Neural cell (in vitro differentiated cells): Measurements from ENCODE around the gene SSC5D. TPM values are rescaled to one million over a fixed set of nuclear protein-coding genes. Genes with fewer than 3 reads are reported as not detected.

ENCODE experiments used
- H2AFZ ChIP-seq: fragments of 200-600, 300-800 bp; sonication (generic), shearing (Covaris generic); 2 replicates; pipeline ENCODE4 v1.6.0; 2014; ENCODE audit warnings: low read depth, mild to moderate bottlenecking, antibody characterized with exemption, low read length, moderate library complexity
- H3F3A ChIP-seq: fragments of 200-600 bp; shearing (Covaris generic); 2 replicates; pipeline ENCODE4 v1.6.1; 2016; ENCODE audit warnings: mild to moderate bottlenecking, moderate library complexity, mixed read lengths, antibody characterized with exemption, low read length; ENCODE audit not compliant: insufficient read depth, poor library complexity, severe bottlenecking
- H3K27ac ChIP-seq: fragments of 200-600, 300-800 bp; sonication (generic), shearing (Covaris generic); 2 replicates; pipeline ENCODE4 v1.5.1; 2014; ENCODE audit warnings: mild to moderate bottlenecking, low read length, moderate library complexity
- H3K27me3 ChIP-seq: fragments of 300-800, 200-600 bp; sonication (generic), shearing (Covaris generic); 2 replicates; pipeline ENCODE4 v1.6.0; 2014; ENCODE audit warnings: mild to moderate bottlenecking, low read depth, low read length, moderate library complexity; ENCODE audit not compliant: insufficient read depth
- H3K36me3 ChIP-seq: fragments of 300-800, 200-600 bp; sonication (generic), shearing (Covaris generic); 2 replicates; pipeline ENCODE4 v1.5.1; 2014; ENCODE audit warnings: mild to moderate bottlenecking, antibody characterized with exemption, low read length, moderate library complexity; ENCODE audit not compliant: insufficient read depth
- H3K4me2 ChIP-seq: fragments of 300-800, 200-600 bp; sonication (generic), shearing (Covaris generic); 2 replicates; pipeline ENCODE4 v1.6.0; 2014; ENCODE audit warnings: mild to moderate bottlenecking, low read length
- H3K4me3 ChIP-seq: fragments of 300-800, 200-600 bp; sonication (generic), shearing (Covaris generic); 2 replicates; pipeline ENCODE4 v1.5.1; 2014; ENCODE audit warnings: mild to moderate bottlenecking, low read length, moderate library complexity
- H3K79me2 ChIP-seq: fragments of 200-600 bp; shearing (Covaris generic); replicated peaks from 2 replicates; pipeline ENCODE4 v1.6.0; 2014; ENCODE audit warnings: mild to moderate bottlenecking, low read length, moderate library complexity; ENCODE audit not compliant: insufficient read depth
- H3K9ac ChIP-seq: fragments of 300-800, 200-600 bp; sonication (generic), shearing (Covaris generic); 2 replicates; pipeline ENCODE4 v1.6.1; 2016; ENCODE audit warnings: mild to moderate bottlenecking, low read length, mixed read lengths
- H3K9me2 ChIP-seq: fragments of 200-600 bp; shearing (Covaris generic); 2 replicates; pipeline ENCODE4 v1.6.1; 2016; ENCODE audit warnings: mild to moderate bottlenecking, low read length, mixed read lengths; ENCODE audit not compliant: insufficient read depth
- H3K9me3 ChIP-seq: fragments of 200-600, 300-800 bp; sonication (generic), shearing (Covaris generic); 2 replicates; pipeline ENCODE4 v1.6.1; 2016; ENCODE audit warnings: mild to moderate bottlenecking, mixed run types, low read length, moderate library complexity, mixed read lengths
- H4K20me1 ChIP-seq: fragments of 200-600 bp; shearing (Covaris generic); 2 replicates; pipeline ENCODE4 v1.6.1; 2016; ENCODE audit warnings: mild to moderate bottlenecking, mixed run types; ENCODE audit not compliant: insufficient read depth
- EP300 ChIP-seq: fragments of 450-650 bp; conservative IDR thresholded peaks from 2 replicates; pipeline ENCODE4 v1.6.1; 2014; ENCODE audit warnings: antibody characterized with exemption, mild to moderate bottlenecking, moderate library complexity; ENCODE audit not compliant: poor library complexity, severe bottlenecking
- EZH2 ChIP-seq: fragments of 200-600, 300-800 bp; shearing (Covaris generic), sonication (generic); IDR thresholded peaks from 2 replicates; pipeline ENCODE4 v1.6.1; 2014; ENCODE audit warnings: antibody characterized with exemption, low read length, borderline replicate concordance, mild to moderate bottlenecking; ENCODE audit not compliant: insufficient read depth, poor library complexity, severe bottlenecking
- MXI1 ChIP-seq: fragments of 450-650 bp; conservative IDR thresholded peaks from 2 replicates; pipeline ENCODE4 v1.6.1; 2014; ENCODE audit warnings: antibody characterized with exemption, mild to moderate bottlenecking; ENCODE audit not compliant: poor library complexity, severe bottlenecking
- POLR2AphosphoS5 ChIP-seq: IDR thresholded peaks from 2 replicates; pipeline ENCODE4 v1.6.1; 2012
- RAD21 ChIP-seq: fragments of 450-650 bp; conservative IDR thresholded peaks from 2 replicates; pipeline ENCODE4 v1.6.1; 2014; ENCODE audit warnings: antibody characterized with exemption, mild to moderate bottlenecking, moderate library complexity
- REST ChIP-seq: IDR thresholded peaks from 2 replicates; pipeline ENCODE4 v1.6.1; 2012; ENCODE audit warnings: borderline replicate concordance
- SMC3 ChIP-seq: fragments of 450-650 bp; conservative IDR thresholded peaks from 2 replicates; pipeline ENCODE4 v1.6.1; 2014; ENCODE audit warnings: antibody characterized with exemption, mild to moderate bottlenecking, moderate library complexity; ENCODE audit not compliant: poor library complexity
- TAF1 ChIP-seq: IDR thresholded peaks from 2 replicates; pipeline ENCODE4 v1.6.1; 2012; ENCODE audit warnings: low read depth
- polyA plus RNA-seq: library from polyadenylated mRNA; depleted of rRNA; stranded (reverse); fragments of >200 nt; gene quantifications from 2 replicates; pipeline ENCODE4 v1.2.3, GENCODE V29; 2014
- TF ChIP-seq, protein P1 (sequence below): fragments of 450-650 bp; IDR thresholded peaks from 2 replicates; pipeline ENCODE4 v1.5.1; 2014; ENCODE audit warnings: antibody characterized with exemption, mild to moderate bottlenecking, moderate library complexity; ENCODE audit not compliant: poor library complexity, severe bottlenecking

The SSC5D gene
- polyA plus RNA-seq, 1 donor from 2014 or later = 0.45 TPM

GRCh38 chr19:55486043-55486970, 1.9 kb upstream of the SSC5D start:
- Histone ChIP-seq H2AFZ (no peak overlapping the region), H3K4me3 (peak overlapping the region; percentile 90)
- TF ChIP-seq POLR2AphosphoS5 (no peak), REST (no peak), MXI1 (no peak), TAF1 (no peak), RAD21 (no peak), EZH2 (no peak), EP300 (no peak), SMC3 (no peak)
- TF ChIP-seq, protein P1, sequence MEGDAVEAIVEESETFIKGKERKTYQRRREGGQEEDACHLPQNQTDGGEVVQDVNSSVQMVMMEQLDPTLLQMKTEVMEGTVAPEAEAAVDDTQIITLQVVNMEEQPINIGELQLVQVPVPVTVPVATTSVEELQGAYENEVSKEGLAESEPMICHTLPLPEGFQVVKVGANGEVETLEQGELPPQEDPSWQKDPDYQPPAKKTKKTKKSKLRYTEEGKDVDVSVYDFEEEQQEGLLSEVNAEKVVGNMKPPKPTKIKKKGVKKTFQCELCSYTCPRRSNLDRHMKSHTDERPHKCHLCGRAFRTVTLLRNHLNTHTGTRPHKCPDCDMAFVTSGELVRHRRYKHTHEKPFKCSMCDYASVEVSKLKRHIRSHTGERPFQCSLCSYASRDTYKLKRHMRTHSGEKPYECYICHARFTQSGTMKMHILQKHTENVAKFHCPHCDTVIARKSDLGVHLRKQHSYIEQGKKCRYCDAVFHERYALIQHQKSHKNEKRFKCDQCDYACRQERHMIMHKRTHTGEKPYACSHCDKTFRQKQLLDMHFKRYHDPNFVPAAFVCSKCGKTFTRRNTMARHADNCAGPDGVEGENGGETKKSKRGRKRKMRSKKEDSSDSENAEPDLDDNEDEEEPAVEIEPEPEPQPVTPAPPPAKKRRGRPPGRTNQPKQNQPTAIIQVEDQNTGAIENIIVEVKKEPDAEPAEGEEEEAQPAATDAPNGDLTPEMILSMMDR = no peak

DNA sequence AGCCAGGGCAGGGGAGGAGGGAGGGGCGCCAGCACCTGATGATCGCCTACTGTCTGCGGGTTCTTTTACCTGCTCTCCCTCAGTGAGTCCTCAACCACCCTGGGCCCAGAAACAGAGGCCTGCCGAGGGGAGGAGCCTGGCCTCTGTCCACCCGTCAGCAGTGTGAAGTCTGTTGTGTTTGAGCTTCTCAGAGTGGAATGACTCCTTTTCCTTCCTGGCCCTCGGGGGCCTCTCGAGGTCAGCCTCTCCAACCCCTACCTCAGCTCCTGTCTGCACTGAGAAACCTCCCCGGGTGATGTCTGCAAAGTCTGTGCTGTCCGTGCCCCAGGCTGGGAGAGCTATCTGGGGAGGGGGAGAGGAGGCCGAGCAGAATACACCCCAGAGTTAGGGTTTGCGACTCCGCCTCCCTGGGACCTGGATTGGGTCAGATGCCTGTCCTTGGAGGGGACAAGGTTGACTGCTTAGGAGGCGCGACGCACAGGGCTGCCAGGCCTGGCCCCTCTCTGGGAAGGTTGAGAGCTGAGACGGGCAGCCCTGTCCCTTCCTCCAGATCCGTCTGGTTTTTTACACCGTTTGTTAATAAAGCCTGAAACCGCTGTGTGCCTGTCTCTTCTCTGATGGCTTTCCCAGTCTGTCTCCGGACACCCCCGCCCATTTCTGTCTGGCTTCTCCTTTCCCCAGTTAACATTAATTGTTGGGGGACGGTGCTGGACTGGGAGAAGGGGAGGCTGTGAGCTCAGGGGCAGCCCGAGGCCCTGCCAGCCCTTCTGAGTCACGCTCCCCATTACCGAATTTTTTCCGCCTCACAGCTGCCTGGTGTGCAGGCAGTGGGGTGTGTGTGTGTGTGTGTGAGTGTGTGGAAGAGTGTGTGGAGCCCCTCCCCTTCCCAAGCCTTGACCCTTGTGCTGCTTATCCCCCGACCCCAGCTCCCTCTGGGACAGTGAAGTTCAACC, 989 bp upstream of the SSC5D start:
- peak overlapping the region; percentile 95 for H3K9ac ChIP-seq
- H2AFZ ChIP-seq = no peak overlapping the region
- no peaks in the 10 kb centered on the region for H3K9me3 ChIP-seq
- no peaks in the 10 kb centered on the region for H4K20me1 ChIP-seq
- H3K27me3 ChIP-seq = no peaks in the 10 kb centered on the region
- no peaks in the 10 kb centered on the region for H3K36me3 ChIP-seq
- no peak overlapping the region for H3K4me2 ChIP-seq
- TF ChIP-seq TAF1 (no peak), MXI1 (no peak), SMC3 (no peak)
- no peak overlapping the region for H3K27ac ChIP-seq
- H3K79me2 ChIP-seq = peaks cover 14% of the 10 kb centered on the region
- H3F3A ChIP-seq = no peaks in the 10 kb centered on the region
- no peaks in the 10 kb centered on the region for H3K9me2 ChIP-seq
- peak overlapping the region; percentile 47 for H3K4me3 ChIP-seq

More at GRCh38 chr19:55486043-55486970, 1.9 kb upstream of the SSC5D start:
- H3F3A ChIP-seq = no peaks in the 10 kb centered on the region
- H3K4me2 ChIP-seq = peak overlapping the region; percentile 88
- no peaks in the 10 kb centered on the region for H3K27me3 ChIP-seq
- H3K9me3 ChIP-seq = no peaks in the 10 kb centered on the region
- H4K20me1 ChIP-seq = no peaks in the 10 kb centered on the region
- H3K9ac ChIP-seq = peak overlapping the region; percentile 95
- no peaks in the 10 kb centered on the region for H3K9me2 ChIP-seq
- no peaks in the 10 kb centered on the region for H3K36me3 ChIP-seq
- peak overlapping the region; percentile 87 for H3K27ac ChIP-seq
- peaks cover 14% of the 10 kb centered on the region for H3K79me2 ChIP-seq
